Measurements from ENCODE around the gene PHKB. TPM values are rescaled to one million over a fixed set of nuclear protein-coding genes. Genes with fewer than 3 reads are reported as not detected.

Gene PHKB
- total and polyA plus RNA-seq, 7 experiments from 2014 or later = 23.9 to 82.9 (median 48.9) TPM

GRCh38 chr16:47721006-47721637 lies 260.0 kb downstream of the PHKB start:
- H3K27ac ChIP-seq (ENCODE audit: low read depth, low read length) = no peak overlapping the region
- H3K27me3 ChIP-seq (ENCODE audit: control insufficient read depth in 2 of 2, insufficient read depth in 2 of 2, low read length in 2 of 2) = no peaks in the 10 kb centered on the region
- H3K4me1 ChIP-seq (ENCODE audit: control insufficient read depth in 2 of 2, insufficient read depth in 2 of 2, low read length in 2 of 2) = no peaks in the 10 kb centered on the region
- no peaks in the 10 kb centered on the region for H3K4me1 Mint-ChIP-seq
- H3K36me3 Mint-ChIP-seq = no peaks in the 10 kb centered on the region
- no peak for ATAC-seq
- POLR2A ChIA-PET = no interaction called here
- peaks cover 2 to 17% (median 7%) of the 10 kb centered on the region in 5 donors for H3K27me3 Mint-ChIP-seq
- DNase-seq = no peak
- peaks cover 0 to 3% (median 0%) of the 10 kb centered on the region in 11 donors for H3K9me3 Mint-ChIP-seq
- no peak overlapping the region for H3K4me3 ChIP-seq (ENCODE audit: low read length)
- no peak overlapping the region for H3K4me3 Mint-ChIP-seq
- intact Hi-C loops (cut with micrococcal nuclease) = no loop called here
- no peaks in the 10 kb centered on the region for H3K36me3 ChIP-seq (ENCODE audit: control insufficient read depth in 2 of 3, insufficient read depth in 3 of 3, low read length in 3 of 3)
- H3K9me3 ChIP-seq (ENCODE audit: control insufficient read depth in 2 of 3, low read length in 3 of 3) = no peaks in the 10 kb centered on the region
- no peak overlapping the region for H3K27ac Mint-ChIP-seq
- CTCF ChIA-PET = no interaction called here

- Mint-ChIP-seq H3K27me3 (peaks cover 2 to 17% (median 7%) of the 10 kb centered on the region in 5 donors), H3K9me3 (peaks cover 0 to 2% (median 0%) of the 10 kb centered on the region in 11 donors), H3K4me3 (no peak overlapping the region), H3K27ac (no peak overlapping the region), H3K36me3 (no peaks in the 10 kb centered on the region), H3K4me1 (no peaks in the 10 kb centered on the region)
- Histone ChIP-seq H3K27ac (ENCODE audit: low read depth, low read length) (no peak overlapping the region), H3K4me3 (ENCODE audit: low read length) (no peak overlapping the region), H3K4me1 (ENCODE audit: control insufficient read depth in 2 of 2, insufficient read depth in 2 of 2, low read length in 2 of 2) (no peaks in the 10 kb centered on the region), H3K27me3 (ENCODE audit: control insufficient read depth in 2 of 2, insufficient read depth in 2 of 2, low read length in 2 of 2) (no peaks in the 10 kb centered on the region), H3K9me3 (ENCODE audit: control insufficient read depth in 2 of 3, low read length in 3 of 3) (no peaks in the 10 kb centered on the region), H3K36me3 (ENCODE audit: control insufficient read depth in 2 of 3, insufficient read depth in 3 of 3, low read length in 3 of 3) (no peaks in the 10 kb centered on the region)
- ChIA-PET POLR2A (no interaction called here), CTCF (no interaction called here)
- no peak for ATAC-seq
- intact Hi-C loops (cut with micrococcal nuclease) = no loop called here
- no peak for DNase-seq
Observed at GRCh38 chr16:47722046-47722445, 260.9 kb downstream of the PHKB start.

- H3K4me3 Mint-ChIP-seq = no peak overlapping the region
- intact Hi-C loops (cut with micrococcal nuclease) = no loop called here
- DNase-seq (no peak), ATAC-seq (no peak)
- Histone ChIP-seq H3K9me3 (ENCODE audit: control insufficient read depth in 2 of 3, low read length in 3 of 3) (no peaks in the 10 kb centered on the region), H3K4me3 (ENCODE audit: low read length) (no peak overlapping the region), H3K36me3 (ENCODE audit: control insufficient read depth in 2 of 3, insufficient read depth in 3 of 3, low read length in 3 of 3) (no peaks in the 10 kb centered on the region), H3K27me3 (ENCODE audit: control insufficient read depth in 2 of 2, insufficient read depth in 2 of 2, low read length in 2 of 2) (no peaks in the 10 kb centered on the region), H3K27ac (ENCODE audit: low read depth, low read length) (no peak overlapping the region), H3K4me1 (ENCODE audit: control insufficient read depth in 2 of 2, insufficient read depth in 2 of 2, low read length in 2 of 2) (no peaks in the 10 kb centered on the region)
- H3K27ac Mint-ChIP-seq = no peak overlapping the region
- CTCF ChIA-PET = no interaction called here
- H3K9me3 Mint-ChIP-seq = peaks cover 0 to 3% (median 0%) of the 10 kb centered on the region in 11 donors
- no peaks in the 10 kb centered on the region for H3K36me3 Mint-ChIP-seq
- POLR2A ChIA-PET = interaction anchor here (0.5 to 0.8 kb wide), 2 partner anchors 24 to 1291 kb away, joined by 3 to 4 read pairs; no protein-coding TSS in a partner anchor
- H3K4me1 Mint-ChIP-seq = peaks cover 0 to 10% (median 0%) of the 10 kb centered on the region in 7 donors
- peaks cover 4 to 27% (median 7%) of the 10 kb centered on the region in 5 donors for H3K27me3 Mint-ChIP-seq
Observed at GRCh38 chr16:47724115-47724785, 263.1 kb downstream of the PHKB start.

GRCh38 chr16:47725188-47725695 lies 264.1 kb downstream of the PHKB start:
- DNase-seq (no peak), ATAC-seq (no peak)
- H3K9me3 ChIP-seq (ENCODE audit: control insufficient read depth in 2 of 3, low read length in 3 of 3) = no peaks in the 10 kb centered on the region
- POLR2A ChIA-PET = no interaction called here
- CTCF ChIA-PET = no interaction called here
- peaks cover 0 to 3% (median 0%) of the 10 kb centered on the region in 11 donors for H3K9me3 Mint-ChIP-seq
- no peaks in the 10 kb centered on the region for H3K36me3 Mint-ChIP-seq
- no peak overlapping the region for H3K4me3 Mint-ChIP-seq
- no peak overlapping the region for H3K27ac ChIP-seq (ENCODE audit: low read depth, low read length)
- no peak overlapping the region for H3K27ac Mint-ChIP-seq
- intact Hi-C loops (cut with micrococcal nuclease) = no loop called here
- H3K27me3 Mint-ChIP-seq = peaks cover 4 to 27% (median 7%) of the 10 kb centered on the region in 5 donors
- no peaks in the 10 kb centered on the region for H3K27me3 ChIP-seq (ENCODE audit: control insufficient read depth in 2 of 2, insufficient read depth in 2 of 2, low read length in 2 of 2)
- H3K4me3 ChIP-seq (ENCODE audit: low read length) = no peak overlapping the region
- H3K4me1 Mint-ChIP-seq = peaks cover 0 to 10% (median 0%) of the 10 kb centered on the region in 7 donors
- no peaks in the 10 kb centered on the region for H3K36me3 ChIP-seq (ENCODE audit: control insufficient read depth in 2 of 3, insufficient read depth in 3 of 3, low read length in 3 of 3)
- H3K4me1 ChIP-seq (ENCODE audit: control insufficient read depth in 2 of 2, insufficient read depth in 2 of 2, low read length in 2 of 2) = no peaks in the 10 kb centered on the region

- H3K9me3 Mint-ChIP-seq = peaks cover 0 to 3% (median 0%) of the 10 kb centered on the region in 11 donors
- peaks cover 0 to 10% (median 0%) of the 10 kb centered on the region in 7 donors for H3K4me1 Mint-ChIP-seq
- H3K27ac ChIP-seq (ENCODE audit: low read depth, low read length) = no peak overlapping the region
- no peaks in the 10 kb centered on the region for H3K36me3 ChIP-seq (ENCODE audit: control insufficient read depth in 2 of 3, insufficient read depth in 3 of 3, low read length in 3 of 3)
- no peaks in the 10 kb centered on the region for H3K9me3 ChIP-seq (ENCODE audit: control insufficient read depth in 2 of 3, low read length in 3 of 3)
- no peaks in the 10 kb centered on the region for H3K4me1 ChIP-seq (ENCODE audit: control insufficient read depth in 2 of 2, insufficient read depth in 2 of 2, low read length in 2 of 2)
- no peaks in the 10 kb centered on the region for H3K27me3 ChIP-seq (ENCODE audit: control insufficient read depth in 2 of 2, insufficient read depth in 2 of 2, low read length in 2 of 2)
- intact Hi-C loops (cut with micrococcal nuclease) = no loop called here
- ATAC-seq (no peak), DNase-seq (no peak)
- no peak overlapping the region for H3K4me3 ChIP-seq (ENCODE audit: low read length)
- H3K27me3 Mint-ChIP-seq = peaks cover 4 to 26% (median 7%) of the 10 kb centered on the region in 5 donors
- POLR2A ChIA-PET = no interaction called here
- no peaks in the 10 kb centered on the region for H3K36me3 Mint-ChIP-seq
- CTCF ChIA-PET = no interaction called here
- no peak overlapping the region for H3K27ac Mint-ChIP-seq
- no peak overlapping the region for H3K4me3 Mint-ChIP-seq
Observed at GRCh38 chr16:47726031-47726675, 265.0 kb downstream of the PHKB start.

GRCh38 chr16:47727131-47727530 lies 266.0 kb downstream of the PHKB start:
- Histone ChIP-seq H3K4me3 (ENCODE audit: low read length) (no peak overlapping the region), H3K9me3 (ENCODE audit: control insufficient read depth in 2 of 3, low read length in 3 of 3) (no peaks in the 10 kb centered on the region), H3K27me3 (ENCODE audit: control insufficient read depth in 2 of 2, insufficient read depth in 2 of 2, low read length in 2 of 2) (no peaks in the 10 kb centered on the region), H3K4me1 (ENCODE audit: control insufficient read depth in 2 of 2, insufficient read depth in 2 of 2, low read length in 2 of 2) (no peaks in the 10 kb centered on the region), H3K27ac (ENCODE audit: low read depth, low read length) (no peak overlapping the region), H3K36me3 (ENCODE audit: control insufficient read depth in 2 of 3, insufficient read depth in 3 of 3, low read length in 3 of 3) (no peaks in the 10 kb centered on the region)
- H3K9me3 Mint-ChIP-seq = peaks cover 0 to 3% (median 0%) of the 10 kb centered on the region in 11 donors
- ChIA-PET CTCF (no interaction called here), POLR2A (no interaction called here)
- no peaks in the 10 kb centered on the region for H3K36me3 Mint-ChIP-seq
- peaks cover 4 to 28% (median 11%) of the 10 kb centered on the region in 5 donors for H3K27me3 Mint-ChIP-seq
- no peak overlapping the region for H3K4me3 Mint-ChIP-seq
- DNase-seq (no peak), ATAC-seq (no peak)
- intact Hi-C loops (cut with micrococcal nuclease) = no loop called here
- H3K27ac Mint-ChIP-seq = no peak overlapping the region
- peaks cover 0 to 18% (median 0%) of the 10 kb centered on the region in 7 donors for H3K4me1 Mint-ChIP-seq
